Measurements from ENCODE around the gene MCHR1. TPM values are rescaled to one million over a fixed set of nuclear protein-coding genes. Genes with fewer than 3 reads are reported as not detected.

MCHR1 gene
- total RNA-seq, 1 donor from 2014 or later = 0.84 TPM

- no peak for DNase-seq (ENCODE audit: low read depth, low spot score)
- Mint-ChIP-seq H3K4me1 (peaks cover 19% of the 10 kb centered on the region), H3K4me3 (no peak overlapping the region), H3K9me3 (no peaks in the 10 kb centered on the region), H3K36me3 (ENCODE audit: low read depth) (no peaks in the 10 kb centered on the region), H3K27ac (ENCODE audit: unreplicated experiment) (no peak overlapping the region), H3K27me3 (ENCODE audit: low read depth) (no peaks in the 10 kb centered on the region)
- no peak for TF ChIP-seq CTCF (conservative IDR thresholded peaks at IDR 0.05)
These were observed 37.0 kb upstream of the MCHR1 start for GRCh38 chr22:40642316-40642715.

- no peak for TF ChIP-seq CTCF (conservative IDR thresholded peaks at IDR 0.05)
- DNase-seq (ENCODE audit: low read depth, low spot score) = no peak
- no peak overlapping the region for H3K27ac Mint-ChIP-seq (ENCODE audit: unreplicated experiment)
- H3K27me3 Mint-ChIP-seq (ENCODE audit: low read depth) = no peaks in the 10 kb centered on the region
- H3K4me1 Mint-ChIP-seq = peaks cover 13% of the 10 kb centered on the region
- H3K9me3 Mint-ChIP-seq = no peaks in the 10 kb centered on the region
- H3K36me3 Mint-ChIP-seq (ENCODE audit: low read depth) = no peaks in the 10 kb centered on the region
- H3K4me3 Mint-ChIP-seq = no peak overlapping the region
These were observed 33.6 kb upstream of the MCHR1 start for GRCh38 chr22:40645579-40646197.

GRCh38 chr22:40648386-40648785 lies 30.9 kb upstream of the MCHR1 start:
- TF ChIP-seq CTCF (conservative IDR thresholded peaks at IDR 0.05) = no peak
- Mint-ChIP-seq H3K4me3 (no peak overlapping the region), H3K4me1 (peaks cover 34% of the 10 kb centered on the region), H3K27me3 (ENCODE audit: low read depth) (no peaks in the 10 kb centered on the region), H3K9me3 (no peaks in the 10 kb centered on the region), H3K36me3 (ENCODE audit: low read depth) (no peaks in the 10 kb centered on the region), H3K27ac (ENCODE audit: unreplicated experiment) (no peak overlapping the region)
- no peak for DNase-seq (ENCODE audit: low read depth, low spot score)

- peak overlapping the region; percentile 22 for H3K27ac Mint-ChIP-seq (ENCODE audit: unreplicated experiment)
- no peak for DNase-seq (ENCODE audit: low read depth, low spot score)
These were observed 28.2 kb upstream of the MCHR1 start for GRCh38 chr22:40651057-40651456.

GRCh38 chr22:40651563-40652501 lies 27.5 kb upstream of the MCHR1 start:
- no peak for TF ChIP-seq CTCF (conservative IDR thresholded peaks at IDR 0.05)
- Mint-ChIP-seq H3K4me3 (peak overlapping the region; percentile 93), H3K4me1 (peaks cover 30% of the 10 kb centered on the region)

More at GRCh38 chr22:40651057-40651456, 28.2 kb upstream of the MCHR1 start:
- no peaks in the 10 kb centered on the region for H3K36me3 Mint-ChIP-seq (ENCODE audit: low read depth)
- TF ChIP-seq CTCF (conservative IDR thresholded peaks at IDR 0.05) = no peak
- no peaks in the 10 kb centered on the region for H3K27me3 Mint-ChIP-seq (ENCODE audit: low read depth)
- H3K4me3 Mint-ChIP-seq = no peak overlapping the region
- H3K9me3 Mint-ChIP-seq = no peaks in the 10 kb centered on the region
- H3K4me1 Mint-ChIP-seq = peaks cover 34% of the 10 kb centered on the region

More at GRCh38 chr22:40651563-40652501, 27.5 kb upstream of the MCHR1 start:
- Mint-ChIP-seq H3K27me3 (ENCODE audit: low read depth) (no peaks in the 10 kb centered on the region), H3K27ac (ENCODE audit: unreplicated experiment) (peak overlapping the region; percentile 98), H3K36me3 (ENCODE audit: low read depth) (no peaks in the 10 kb centered on the region), H3K9me3 (no peaks in the 10 kb centered on the region)
- DNase-seq (ENCODE audit: low read depth, low spot score) = peak; percentile 80
